ENCODE data around the gene CETP.

CETP gene

GRCh38 chr16:56935201-56935600 lies 26.5 kb upstream of the CETP start:
- no peak for DNase-seq

DNA sequence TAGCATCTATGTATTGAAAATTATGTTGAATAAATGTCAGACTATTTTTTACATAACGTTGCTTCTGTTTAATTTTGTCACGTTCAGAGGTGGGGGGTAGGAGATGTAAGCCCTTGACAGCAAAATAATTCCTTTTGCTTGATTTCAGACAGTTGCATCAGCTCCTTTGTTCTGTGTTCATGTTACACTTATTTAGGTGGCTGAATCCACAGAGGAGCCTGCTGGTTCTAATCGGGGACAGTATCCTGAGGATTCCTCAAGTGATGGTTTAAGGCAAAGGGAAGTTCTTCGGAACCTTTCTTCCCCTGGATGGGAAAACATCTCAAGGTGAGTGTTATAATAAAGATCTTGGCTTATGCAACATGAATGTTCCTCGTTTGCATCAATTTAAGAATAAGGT lies 25.3 kb upstream of the CETP start:
- DNase-seq: peak; percentile 33

DNA sequence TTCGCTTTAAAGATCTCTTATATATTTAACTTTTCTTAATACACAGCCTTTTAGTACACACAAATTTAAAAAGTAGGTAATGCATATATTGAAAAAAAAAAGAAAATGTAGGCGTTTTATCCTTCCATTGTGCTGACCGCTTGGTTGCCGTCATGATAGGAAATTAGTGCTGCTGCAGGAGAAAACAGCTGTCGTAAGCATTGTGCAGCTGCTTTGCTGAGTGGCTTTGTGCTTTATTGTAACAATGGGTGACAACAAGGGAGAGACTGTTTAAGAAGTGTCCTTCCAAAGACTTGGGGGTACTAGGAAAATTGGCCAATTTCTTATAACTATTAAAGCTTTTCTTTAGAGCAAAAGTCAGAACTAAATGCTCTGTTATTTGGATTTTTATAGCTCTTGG lies 24.8 kb upstream of the CETP start:
- peak; percentile 47 for DNase-seq

DNA sequence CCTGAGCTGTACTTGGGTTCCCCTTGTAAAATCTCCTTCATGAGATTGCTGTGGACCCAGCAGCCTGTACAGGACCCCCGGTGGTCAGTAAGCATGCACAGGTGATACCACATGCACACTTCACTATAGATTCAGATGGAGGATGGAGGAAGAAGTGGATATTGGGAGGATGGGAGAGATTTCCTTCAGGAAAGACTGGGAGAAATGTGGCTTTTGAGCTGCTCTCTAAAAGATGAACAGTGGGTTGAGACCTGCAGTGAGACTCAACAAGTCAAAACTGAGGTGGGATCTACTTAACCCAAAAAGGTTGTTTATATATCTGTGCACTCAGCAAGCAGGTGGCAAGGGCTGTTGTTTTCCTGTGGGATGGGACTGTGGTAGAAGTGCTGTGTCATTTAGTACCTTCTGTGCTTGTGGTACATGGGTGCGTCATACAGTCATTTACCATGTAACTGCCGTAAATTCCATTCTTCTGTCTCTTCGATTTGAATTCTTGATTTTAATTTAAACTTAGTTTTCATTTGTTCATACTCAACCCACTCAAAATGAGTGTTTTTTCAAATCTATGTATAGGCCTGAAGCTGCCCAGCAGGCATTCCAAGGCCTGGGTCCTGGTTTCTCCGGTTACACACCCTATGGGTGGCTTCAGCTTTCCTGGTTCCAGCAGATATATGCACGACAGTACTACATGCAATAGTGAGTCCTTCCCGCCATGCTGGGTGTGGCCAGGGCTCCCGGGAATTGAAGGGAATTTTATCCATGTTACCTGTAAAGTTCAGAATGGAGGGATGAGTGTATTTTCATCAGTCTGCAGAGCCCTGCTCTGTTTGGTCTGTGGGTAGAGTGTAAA lies 22.9 kb upstream of the CETP start:
- DNase-seq: peak; percentile 35

DNA sequence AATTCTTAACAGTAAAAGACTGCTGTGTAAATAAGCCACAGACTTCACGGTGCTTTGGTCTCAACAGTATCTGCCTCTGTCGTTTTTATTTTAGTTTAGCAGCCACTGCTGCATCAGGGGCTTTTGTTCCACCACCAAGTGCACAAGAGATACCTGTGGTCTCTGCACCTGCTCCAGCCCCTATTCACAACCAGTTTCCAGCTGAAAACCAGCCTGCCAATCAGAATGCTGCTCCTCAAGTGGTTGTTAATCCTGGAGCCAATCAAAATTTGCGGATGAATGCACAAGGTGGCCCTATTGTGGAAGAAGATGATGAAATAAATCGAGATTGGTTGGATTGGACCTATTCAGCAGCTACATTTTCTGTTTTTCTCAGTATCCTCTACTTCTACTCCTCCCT lies 21.9 kb upstream of the CETP start:
- peak; percentile 72 for DNase-seq

DNA sequence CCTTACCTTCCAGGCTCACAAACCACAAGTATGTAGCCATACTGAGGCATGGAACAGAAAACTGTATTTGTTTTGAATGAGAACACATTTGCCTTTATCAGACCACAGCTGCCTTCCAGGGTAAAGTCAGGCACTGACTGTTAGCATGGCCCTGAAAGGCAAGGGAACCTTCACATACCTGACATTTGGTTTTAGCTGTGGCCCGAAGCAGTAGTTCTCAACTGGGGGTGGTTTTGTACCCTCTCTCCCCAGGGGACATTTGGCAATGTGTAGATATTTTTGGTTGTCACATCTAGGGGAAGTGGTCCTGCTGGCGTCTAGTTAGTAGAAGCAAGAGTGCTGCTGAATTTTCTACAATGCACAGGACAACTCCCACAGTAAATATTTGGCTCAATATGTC lies 20.7 kb upstream of the CETP start:
- DNase-seq: no peak

GRCh38 chr16:56941856-56942331 lies 19.9 kb upstream of the CETP start:
- DNase-seq: no peak

DNA sequence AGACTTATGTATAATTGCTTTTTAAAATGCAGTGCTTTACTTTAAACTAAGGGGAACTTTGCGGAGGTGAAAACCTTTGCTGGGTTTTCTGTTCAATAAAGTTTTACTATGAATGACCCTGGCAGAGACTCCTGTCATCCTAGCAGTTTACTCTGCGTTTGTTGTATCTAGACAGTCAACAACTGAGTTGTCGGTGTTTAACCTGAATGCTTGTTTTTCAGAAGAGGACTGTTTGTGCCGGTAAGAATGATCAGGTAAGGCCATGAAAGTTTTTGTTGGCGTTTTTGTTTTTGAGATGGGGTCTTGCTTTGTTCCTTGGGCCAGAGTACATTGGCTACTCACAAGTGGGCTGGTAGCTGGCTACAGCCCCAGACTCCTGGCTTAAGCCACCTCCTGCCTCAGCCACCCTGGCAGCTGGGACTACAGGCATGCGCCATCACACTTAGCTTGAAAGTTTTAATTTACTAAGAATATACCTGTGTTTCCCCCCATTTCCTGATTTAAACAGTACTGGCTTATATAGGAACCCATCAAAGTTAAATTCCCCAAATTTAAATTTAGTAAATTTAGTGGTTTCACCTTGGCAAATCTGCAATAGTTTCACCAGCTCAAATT lies 17.9 kb upstream of the CETP start:
- no peak for DNase-seq

DNA sequence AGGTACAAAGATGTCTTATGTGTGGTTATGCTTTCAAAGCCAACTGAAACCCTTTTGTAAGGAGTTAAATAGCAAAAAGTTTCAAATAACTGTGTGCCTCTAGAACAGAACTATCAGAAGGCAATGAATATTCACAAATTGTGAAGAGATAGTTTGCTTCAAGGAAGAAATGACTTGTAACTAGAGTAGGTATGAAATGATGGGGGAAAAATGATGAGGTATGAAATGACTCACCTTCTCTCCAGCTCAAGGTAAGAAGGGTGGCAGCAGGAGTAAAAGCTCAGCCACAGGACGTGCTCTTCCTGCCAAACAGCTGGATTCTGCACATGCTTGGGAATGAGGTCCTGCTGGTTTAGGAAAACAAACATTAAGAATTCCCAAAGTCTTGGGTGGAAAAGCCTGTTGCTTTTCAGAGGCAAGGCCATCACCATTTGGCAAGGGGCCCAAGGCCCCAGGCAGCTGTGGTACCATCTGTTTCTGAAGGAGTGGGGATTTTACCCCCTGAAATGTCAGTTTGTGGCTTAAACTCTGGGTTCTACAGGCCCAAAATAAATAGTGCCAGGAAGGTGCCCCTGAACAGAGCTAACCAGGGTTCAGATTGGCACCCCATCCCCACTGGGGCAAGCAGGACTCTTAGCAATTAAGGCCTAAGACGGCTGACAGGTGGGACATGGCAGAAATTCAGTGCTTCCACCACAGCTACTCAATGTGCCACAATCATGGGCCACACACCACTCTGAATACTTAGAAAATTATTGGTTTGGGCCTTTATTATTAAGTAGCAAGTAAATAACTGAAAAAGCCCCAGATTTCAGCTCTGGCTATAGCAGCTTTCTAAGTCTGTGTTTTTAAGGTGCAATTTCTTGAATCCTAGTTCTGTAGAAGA lies 16.6 kb upstream of the CETP start:
- DNase-seq: no peak

- DNase-seq: no peak
Observed at GRCh38 chr16:56945847-56946527, 15.8 kb upstream of the CETP start.

DNA sequence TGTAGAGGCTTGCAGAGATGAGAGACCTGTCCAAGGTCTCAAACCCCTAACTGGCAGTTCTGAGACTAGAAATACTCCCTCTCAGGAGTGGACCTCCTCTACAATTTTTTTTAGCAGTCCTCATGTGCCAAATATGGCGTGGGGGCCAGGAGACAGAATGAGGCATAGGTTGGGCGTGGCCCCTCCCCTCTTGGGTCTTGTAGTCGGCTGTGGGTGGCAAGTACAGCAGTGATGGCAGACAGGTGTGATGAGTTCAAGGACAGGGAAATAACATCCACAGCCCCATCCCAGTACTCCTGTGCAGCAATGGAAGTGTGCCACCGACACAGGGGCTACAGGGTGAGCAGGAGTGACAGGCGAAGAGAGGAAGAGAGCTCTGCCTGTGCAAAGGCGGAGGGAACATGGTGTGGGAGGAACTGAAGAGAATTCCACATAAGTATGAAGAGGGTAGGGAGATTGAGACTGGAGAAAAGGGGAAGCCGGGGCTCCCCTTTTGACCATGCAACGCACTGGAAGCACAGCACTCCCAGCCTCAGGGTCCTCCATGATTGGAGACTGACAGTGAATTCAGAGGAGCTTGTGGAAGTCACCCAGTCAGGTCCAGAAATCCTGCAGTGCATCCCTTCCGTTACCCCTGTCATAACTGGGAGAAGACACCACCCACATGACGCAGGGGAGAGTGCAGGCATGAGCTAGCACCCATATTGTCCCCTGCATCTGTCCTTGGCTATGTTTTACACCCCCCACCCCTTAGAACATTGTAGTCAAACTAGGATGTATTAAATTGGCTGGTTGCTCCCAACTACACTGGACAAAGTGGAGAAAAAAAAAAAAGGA lies 14.8 kb upstream of the CETP start:
- no peak for DNase-seq

DNA sequence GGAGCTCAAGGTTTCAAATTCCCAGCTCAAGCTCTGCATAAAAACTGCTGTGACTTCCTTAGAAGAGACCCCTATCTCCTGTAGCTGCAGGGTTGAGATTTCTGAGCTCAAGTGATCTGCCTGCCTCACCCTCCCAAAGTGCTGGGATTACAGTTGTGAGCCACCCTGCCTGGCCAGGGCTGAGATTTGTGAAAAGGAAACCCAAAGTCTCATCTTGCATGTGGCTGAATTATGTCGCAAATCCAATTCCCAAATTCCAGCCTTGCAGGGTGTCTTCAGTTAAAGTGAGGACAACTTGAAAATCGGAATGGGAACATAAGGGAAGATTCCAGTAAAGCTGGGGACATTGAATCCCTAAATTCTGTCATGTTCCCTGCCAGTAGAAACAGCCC lies 14.2 kb upstream of the CETP start:
- no peak for DNase-seq

DNA sequence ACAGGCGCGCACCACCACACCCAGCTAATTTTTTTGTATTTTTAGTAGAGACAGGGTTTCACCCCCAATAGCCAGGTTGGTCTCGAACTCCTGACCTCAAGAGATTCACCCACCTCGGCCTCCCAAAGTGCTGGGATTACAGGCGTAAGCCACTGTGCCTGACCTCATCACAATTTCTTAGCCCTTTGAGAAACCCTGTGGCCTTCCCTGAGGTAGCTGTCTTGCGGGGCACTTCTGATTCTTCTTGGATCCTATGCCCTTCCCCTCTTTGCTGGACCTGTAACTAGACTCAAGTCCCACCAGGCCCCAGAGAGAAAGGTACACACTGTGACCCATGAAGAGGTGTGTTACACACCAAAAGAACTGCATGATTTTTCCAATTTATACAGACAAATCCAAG lies 13.5 kb upstream of the CETP start:
- no peak for DNase-seq

GRCh38 chr16:56950051-56950450 lies 11.7 kb upstream of the CETP start:
- DNase-seq: no peak

DNA sequence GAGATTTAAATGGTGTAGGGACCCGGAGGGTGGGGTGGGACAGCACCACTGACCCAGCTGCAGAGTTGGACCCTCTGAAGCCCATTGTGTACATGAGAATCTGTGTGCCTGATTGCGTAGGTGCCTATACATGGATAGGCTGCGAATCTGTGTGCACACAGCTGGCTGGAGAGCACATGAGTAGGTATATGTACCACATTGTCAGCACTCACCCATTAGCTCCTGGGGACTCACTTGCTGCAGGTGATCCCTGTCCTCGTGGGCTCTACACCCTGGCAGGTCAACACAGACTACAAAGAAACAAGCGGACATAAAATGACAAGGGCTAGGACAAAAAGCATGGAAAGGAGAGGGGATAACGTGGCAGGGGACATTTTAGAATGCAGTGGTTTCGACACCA lies 11.3 kb upstream of the CETP start:
- DNase-seq: no peak

- peak; percentile 1 for DNase-seq
Observed at GRCh38 chr16:56950881-56951771, 10.6 kb upstream of the CETP start.

GRCh38 chr16:56953006-56953405 lies 8.7 kb upstream of the CETP start:
- no peak for DNase-seq

DNA sequence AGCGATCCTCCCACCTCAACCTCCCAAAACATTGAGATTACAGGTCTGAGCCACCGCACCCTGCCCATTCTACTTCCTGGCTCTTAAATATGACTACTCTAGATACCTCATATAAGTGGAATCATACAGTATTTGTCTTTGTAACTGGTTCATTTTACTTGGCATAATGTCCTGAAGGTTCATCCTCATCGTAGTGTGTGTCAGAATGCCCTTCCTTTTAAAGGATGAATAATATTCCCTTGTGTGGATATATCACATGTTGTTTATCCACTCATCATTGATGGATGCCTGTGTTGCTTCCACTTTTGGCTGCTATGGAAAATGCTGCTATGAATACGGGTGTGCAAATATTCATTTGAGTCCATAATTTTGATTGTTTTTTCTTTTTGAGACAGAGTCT lies 5.7 kb upstream of the CETP start:
- no peak for DNase-seq

GRCh38 chr16:56956756-56957155 lies 5.0 kb upstream of the CETP start:
- DNase-seq: no peak

- no peak for DNase-seq
Observed at GRCh38 chr16:56960681-56961281, 969 bp upstream of the CETP start.

DNA sequence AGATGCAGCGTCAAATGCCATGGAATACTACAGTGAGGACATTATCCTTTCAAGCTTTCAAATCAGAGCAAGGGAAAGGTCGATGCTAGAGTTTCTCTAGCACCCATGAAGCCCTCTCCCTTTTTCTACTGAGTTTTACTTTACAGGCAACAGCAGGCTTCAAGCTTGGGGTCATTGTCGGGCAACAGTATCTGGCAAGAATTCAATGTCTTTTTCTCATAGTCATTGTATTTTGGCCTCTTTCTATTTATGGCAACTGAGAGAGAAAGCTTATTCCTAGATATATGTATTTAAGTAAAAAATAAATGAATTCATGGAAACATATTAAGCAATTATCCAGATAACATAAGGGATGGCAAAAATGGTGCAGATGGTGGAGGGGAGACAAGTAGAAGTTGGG lies 364 bp upstream of the CETP start:
- DNase-seq: no peak
